ENCODE data around the gene PHLDB3. TPM values are rescaled to one million over a fixed set of nuclear protein-coding genes. Genes with fewer than 3 reads are reported as not detected.

Gene PHLDB3
- total and polyA plus RNA-seq, 2 of the 4 experiments (the other 2 are of a cell fraction): 2.9 to 10.6 TPM

- H3K27me3 ChIP-seq (ENCODE audit: control insufficient read depth, insufficient read depth, low read length): no peaks in the 10 kb centered on the region
- no peak overlapping the region for H2BK5ac ChIP-seq (ENCODE audit: low read depth, low read length, poor library complexity, severe bottlenecking)
- intact Hi-C loops (cut with micrococcal nuclease): no loop called here
- dilution Hi-C loops (cut with HindIII; ENCODE audit: low sequenced_read_pairs, unreplicated experiment): no loop called here
- H2BK15ac ChIP-seq (ENCODE audit: low read depth, low read length): no peak overlapping the region
- H3K9me3 ChIP-seq (ENCODE audit: control insufficient read depth, insufficient read depth, low read length): no peaks in the 10 kb centered on the region
- H3K36me3 ChIP-seq (ENCODE audit: control insufficient read depth, insufficient read depth, low read length): peaks cover 31% of the 10 kb centered on the region
- H3K9me1 ChIP-seq (ENCODE audit: insufficient read depth, low read length): no peaks in the 10 kb centered on the region
- no peak overlapping the region for H3K14ac ChIP-seq (replicated peaks; ENCODE audit: low read depth, low read length)
- ATAC-seq (ENCODE audit: low read depth) (no peak), DNase-seq (no peak)
- no peak overlapping the region for H4K91ac ChIP-seq (ENCODE audit: insufficient read depth, low read depth, low read length)
- 80% methylated on average over 1 of the region's 4 CpGs; no CpG with 5 or more reads in 1 of the 2 experiments for WGBS, 2 experiments (ENCODE audit: extremely low coverage in 2 of 2, insufficient read length in 1 of 2)
- H2BK20ac ChIP-seq (ENCODE audit: low read depth, low read length): no peak overlapping the region
- H2AK5ac ChIP-seq (ENCODE audit: low read depth, low read length): no peak overlapping the region
- no peak overlapping the region for H3K4me3 ChIP-seq (ENCODE audit: insufficient read depth, low read depth, low read length)
- H2BK120ac ChIP-seq (ENCODE audit: low read depth, low read length): no peak overlapping the region
- H4K20me1 ChIP-seq (ENCODE audit: insufficient read depth, low read length): no peaks in the 10 kb centered on the region
- H3K23ac ChIP-seq (ENCODE audit: low read depth, low read length): no peak overlapping the region
- no peak overlapping the region for H2AFZ ChIP-seq (replicated peaks; ENCODE audit: low read length, poor library complexity)
- no peak overlapping the region for H3K4ac ChIP-seq (ENCODE audit: low read depth, low read length)
- H4K5ac ChIP-seq (ENCODE audit: low read depth, low read length): no peak overlapping the region
- in situ Hi-C loops (cut with MboI; ENCODE audit: low sequenced_read_pairs): loop anchor here (5.0 kb wide), 1 partner anchor 99 kb away; no protein-coding TSS in a partner anchor
- peaks cover 2% of the 10 kb centered on the region; the same call in 1 of the 2 replicates for H3K4me1 ChIP-seq (ENCODE audit: control insufficient read depth, insufficient read depth, low read length)
- no peak overlapping the region for H3K4me2 ChIP-seq (ENCODE audit: low read depth, low read length)
- no TSS peak for BruUV-seq (replicated peaks)
- no peak overlapping the region for H3K9ac ChIP-seq (ENCODE audit: low read depth, low read length)
- peaks cover 7 to 9% of the 10 kb centered on the region in 2 experiments; a peak in 3 of 4 replicates for H3K79me1 ChIP-seq (ENCODE audit: low read depth in 1 of 2, low read length in 2 of 2)
- ChIA-PET POLR2A (ENCODE audit: unreplicated experiment) (no interaction called here), CTCF (interaction anchor here (2.8 kb wide), 1 partner anchor 18 kb away, joined by 15 read pairs; no protein-coding TSS in a partner anchor)
- H3K18ac ChIP-seq (ENCODE audit: low read depth, low read length): no peak overlapping the region
- H3K56ac ChIP-seq (ENCODE audit: extremely low read depth, insufficient read depth, low read length): no peak overlapping the region
- H3K27ac ChIP-seq (ENCODE audit: insufficient read depth, low read length): no peak overlapping the region
- H2AK9ac ChIP-seq (replicated peaks; ENCODE audit: low read depth, low read length, poor library complexity): no peak overlapping the region
- TF ChIP-seq RAD21 (IDR thresholded peaks at IDR 0.05; ENCODE audit: low read length): no peak
- no peak for TF ChIP-seq CHD1 (IDR thresholded peaks at IDR 0.05; ENCODE audit: low read depth, low read length)
- TF ChIP-seq CEBPB (IDR thresholded peaks at IDR 0.05; ENCODE audit: low read depth, low read length): no peak
- H4K8ac ChIP-seq (ENCODE audit: low read depth in 2 of 2, low read length in 2 of 2): no peak overlapping the region
Measured at GRCh38 chr19:43553656-43554055, 49.1 kb upstream of the PHLDB3 start.
